GM12801 (cell line): ENCODE measurements around the gene B4GALNT3.

Experiments
- TF ChIP-seq, protein P1 (sequence below): IDR thresholded peaks from one replicate; pipeline ENCODE4 v1.5.1; 2011; ENCODE audit warnings: control low read depth; ENCODE audit not compliant: insufficient read length; ENCODE audit errors: extremely low read depth

B4GALNT3 gene

DNA sequence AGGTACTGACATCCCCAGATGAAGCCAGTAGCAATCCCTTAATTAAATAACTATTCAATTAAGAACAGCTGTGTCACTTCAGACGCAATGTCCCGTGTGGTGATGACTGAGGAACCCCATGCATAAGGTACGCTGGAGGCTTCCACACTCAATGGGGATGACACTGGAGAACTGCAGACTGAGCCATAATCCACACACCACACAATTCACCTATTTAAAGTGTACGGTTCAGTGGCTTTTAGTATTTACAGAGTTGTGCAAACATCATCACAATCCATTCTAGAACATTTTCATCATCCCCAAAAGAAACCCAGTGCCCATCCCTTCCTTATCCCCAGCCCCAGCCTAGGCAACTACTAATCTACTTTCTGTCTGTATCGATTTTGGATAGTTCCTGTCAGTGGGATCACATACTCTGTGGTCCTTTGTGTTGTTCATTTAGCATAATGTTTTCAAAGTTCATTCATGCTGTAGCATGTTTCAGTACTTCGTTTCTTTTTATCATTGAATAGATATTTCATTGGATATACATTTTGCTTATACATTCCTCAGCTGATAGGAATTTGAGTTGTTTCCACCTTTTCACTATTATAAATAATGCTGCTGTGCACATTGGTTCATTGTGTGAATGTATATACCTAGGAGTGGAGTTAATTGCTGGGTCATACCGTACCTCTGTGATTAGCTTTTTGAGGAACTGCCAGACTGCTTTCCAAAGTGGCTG lies 142.4 kb downstream of the B4GALNT3 start:
- TF ChIP-seq, protein P1, sequence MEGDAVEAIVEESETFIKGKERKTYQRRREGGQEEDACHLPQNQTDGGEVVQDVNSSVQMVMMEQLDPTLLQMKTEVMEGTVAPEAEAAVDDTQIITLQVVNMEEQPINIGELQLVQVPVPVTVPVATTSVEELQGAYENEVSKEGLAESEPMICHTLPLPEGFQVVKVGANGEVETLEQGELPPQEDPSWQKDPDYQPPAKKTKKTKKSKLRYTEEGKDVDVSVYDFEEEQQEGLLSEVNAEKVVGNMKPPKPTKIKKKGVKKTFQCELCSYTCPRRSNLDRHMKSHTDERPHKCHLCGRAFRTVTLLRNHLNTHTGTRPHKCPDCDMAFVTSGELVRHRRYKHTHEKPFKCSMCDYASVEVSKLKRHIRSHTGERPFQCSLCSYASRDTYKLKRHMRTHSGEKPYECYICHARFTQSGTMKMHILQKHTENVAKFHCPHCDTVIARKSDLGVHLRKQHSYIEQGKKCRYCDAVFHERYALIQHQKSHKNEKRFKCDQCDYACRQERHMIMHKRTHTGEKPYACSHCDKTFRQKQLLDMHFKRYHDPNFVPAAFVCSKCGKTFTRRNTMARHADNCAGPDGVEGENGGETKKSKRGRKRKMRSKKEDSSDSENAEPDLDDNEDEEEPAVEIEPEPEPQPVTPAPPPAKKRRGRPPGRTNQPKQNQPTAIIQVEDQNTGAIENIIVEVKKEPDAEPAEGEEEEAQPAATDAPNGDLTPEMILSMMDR: no peak

DNA sequence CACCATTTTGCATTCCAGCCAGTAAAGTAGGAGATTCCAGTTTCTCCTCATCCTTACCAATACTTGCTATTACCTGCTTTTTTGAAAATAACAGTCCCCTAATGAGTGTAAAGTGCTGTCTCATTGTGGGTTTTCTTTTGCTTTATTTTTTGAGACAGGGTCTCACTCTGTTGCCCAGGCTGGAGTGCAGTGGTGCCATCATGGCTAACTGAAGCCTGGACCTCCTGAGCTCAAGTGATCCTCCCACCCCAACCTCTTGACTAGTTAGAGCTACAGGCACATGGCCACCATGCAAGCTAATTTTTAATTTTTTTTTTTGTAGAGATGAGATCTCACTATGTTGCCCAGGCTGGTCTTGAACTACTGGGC lies 142.9 kb downstream of the B4GALNT3 start:
- TF ChIP-seq, protein P1: no peak

DNA sequence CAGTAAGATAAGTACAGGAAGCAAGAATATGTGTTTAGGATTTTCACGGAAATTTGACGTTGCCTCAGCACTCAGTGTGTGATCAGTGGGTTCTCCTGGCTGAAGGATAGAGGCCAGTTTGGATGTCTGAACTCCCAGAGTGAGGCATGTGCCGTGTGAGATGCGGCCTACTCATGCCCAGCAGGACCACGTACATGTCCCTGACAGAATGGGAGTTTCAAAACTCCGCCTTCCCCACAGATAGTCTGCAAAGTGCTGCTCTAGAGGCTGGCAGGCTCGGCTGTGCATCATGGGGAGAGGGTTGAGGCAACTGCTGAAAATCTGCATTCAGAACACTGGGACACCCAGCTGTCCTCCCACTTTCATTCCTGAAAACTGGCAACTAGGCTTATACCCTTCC lies 145.2 kb downstream of the B4GALNT3 start:
- TF ChIP-seq, protein P1: no peak

DNA sequence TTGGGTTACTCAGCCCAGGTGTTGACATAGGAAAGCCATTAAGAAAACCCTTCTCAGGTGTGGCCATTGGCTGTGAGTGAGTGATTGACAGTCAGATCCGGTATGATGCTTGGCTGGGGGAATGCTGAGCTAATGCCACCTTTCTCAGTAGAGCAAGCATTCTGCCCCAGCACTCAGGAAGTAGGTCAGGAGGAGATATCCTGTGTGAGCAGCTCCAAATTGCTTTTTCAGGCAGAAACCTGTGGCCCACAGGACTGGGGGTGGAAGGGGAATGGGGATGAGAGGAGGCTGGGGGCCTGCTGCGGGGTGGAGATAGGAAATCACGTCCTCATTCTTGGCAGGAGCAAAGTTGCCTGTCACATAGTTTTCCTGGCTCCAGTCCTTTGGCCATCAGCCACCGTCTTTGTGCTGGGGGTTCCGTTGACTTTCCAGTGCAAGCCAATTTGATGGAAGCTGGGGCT lies 147.8 kb downstream of the B4GALNT3 start:
- TF ChIP-seq, protein P1: no peak

DNA sequence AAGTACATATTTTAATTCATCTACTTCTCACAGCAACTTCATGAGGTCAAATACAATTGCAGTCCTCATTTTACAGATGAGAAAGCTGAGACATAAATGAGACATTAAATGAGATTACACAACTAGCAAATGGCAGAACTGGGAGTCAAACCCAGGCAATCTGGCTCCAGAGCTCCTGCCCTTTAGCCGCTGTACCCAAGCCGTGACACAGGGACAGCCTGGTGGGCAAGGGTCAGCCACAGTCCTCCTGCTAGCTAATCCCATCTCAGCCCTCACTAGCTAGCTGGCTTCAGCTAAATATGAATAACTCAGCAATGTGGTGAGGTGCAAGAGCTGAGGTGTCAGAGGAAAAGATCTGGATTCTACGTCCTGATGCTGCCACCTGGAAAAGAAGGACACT lies 148.7 kb downstream of the B4GALNT3 start:
- TF ChIP-seq, protein P1: no peak

DNA sequence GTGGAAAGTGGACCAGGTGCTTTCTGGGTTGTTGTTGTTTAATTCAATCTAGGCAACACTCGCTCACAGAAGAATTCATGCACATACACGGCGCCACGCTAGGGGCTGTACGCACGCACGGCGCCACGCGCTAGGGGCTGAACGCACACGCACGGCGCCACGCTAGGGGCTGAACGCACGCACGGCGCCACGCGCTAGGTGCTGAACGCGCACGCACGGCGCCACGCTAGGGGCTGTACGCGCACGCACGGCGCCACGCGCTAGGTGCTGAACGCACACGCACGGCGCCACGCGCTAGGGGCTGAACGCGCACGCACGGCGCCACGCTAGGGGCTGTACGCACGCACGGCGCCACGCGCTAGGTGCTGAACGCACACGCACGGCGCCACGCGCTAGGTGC lies 149.2 kb downstream of the B4GALNT3 start:
- TF ChIP-seq, protein P1: no peak

DNA sequence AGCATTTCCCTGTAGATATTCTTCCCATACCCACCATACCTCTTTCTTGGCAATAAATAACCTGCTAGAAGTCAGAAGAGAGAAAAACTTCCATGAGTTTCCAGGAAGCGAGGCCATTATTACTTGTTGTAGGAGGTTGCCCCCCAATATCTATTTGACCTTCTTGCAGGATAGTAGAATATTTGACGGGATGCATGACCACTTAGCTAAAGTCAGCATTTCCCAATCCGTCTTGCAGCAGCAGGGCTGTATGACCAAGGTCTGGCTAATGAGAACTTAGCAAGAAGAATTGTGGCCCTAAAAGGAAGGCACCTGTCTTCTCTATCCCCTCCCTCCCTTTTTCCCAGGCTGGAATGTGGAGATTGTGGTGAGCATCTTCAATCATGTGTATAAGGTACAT lies 152.0 kb downstream of the B4GALNT3 start:
- TF ChIP-seq, protein P1: no peak
